ENCODE data around the gene PRKAG3.
"Not testable (repeated sequence)": the region's sequence is repeated elsewhere in the genome, so short reads cannot be mapped to it uniquely, and the experiment has no call there.

Gene PRKAG3

GRCh38 chr2:218781691-218782527 is 49.7 kb downstream of the PRKAG3 start, which contains the start of gene CYP27A1:
Gene CYP27A1 (plus strand): TSS chr2:218782147. CDS start chr2:218782183, 36 bp downstream.
- in situ Hi-C loops (cut with MboI; ENCODE audit: low pct_unique_long_range_greater_than_20kb, low sequenced_read_pairs, unreplicated experiment): no loop called here
- TF ChIP-seq, protein P1, sequence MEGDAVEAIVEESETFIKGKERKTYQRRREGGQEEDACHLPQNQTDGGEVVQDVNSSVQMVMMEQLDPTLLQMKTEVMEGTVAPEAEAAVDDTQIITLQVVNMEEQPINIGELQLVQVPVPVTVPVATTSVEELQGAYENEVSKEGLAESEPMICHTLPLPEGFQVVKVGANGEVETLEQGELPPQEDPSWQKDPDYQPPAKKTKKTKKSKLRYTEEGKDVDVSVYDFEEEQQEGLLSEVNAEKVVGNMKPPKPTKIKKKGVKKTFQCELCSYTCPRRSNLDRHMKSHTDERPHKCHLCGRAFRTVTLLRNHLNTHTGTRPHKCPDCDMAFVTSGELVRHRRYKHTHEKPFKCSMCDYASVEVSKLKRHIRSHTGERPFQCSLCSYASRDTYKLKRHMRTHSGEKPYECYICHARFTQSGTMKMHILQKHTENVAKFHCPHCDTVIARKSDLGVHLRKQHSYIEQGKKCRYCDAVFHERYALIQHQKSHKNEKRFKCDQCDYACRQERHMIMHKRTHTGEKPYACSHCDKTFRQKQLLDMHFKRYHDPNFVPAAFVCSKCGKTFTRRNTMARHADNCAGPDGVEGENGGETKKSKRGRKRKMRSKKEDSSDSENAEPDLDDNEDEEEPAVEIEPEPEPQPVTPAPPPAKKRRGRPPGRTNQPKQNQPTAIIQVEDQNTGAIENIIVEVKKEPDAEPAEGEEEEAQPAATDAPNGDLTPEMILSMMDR (IDR thresholded peaks at IDR 0.05; ENCODE audit: extremely low read depth, insufficient read depth, missing control alignments): no peak
- DNase-seq (ENCODE audit: low spot score): peak; percentile 46

- DNase-seq (ENCODE audit: low spot score): peak; percentile 28
- in situ Hi-C loops (cut with MboI; ENCODE audit: low pct_unique_long_range_greater_than_20kb, low sequenced_read_pairs, unreplicated experiment): no loop called here
Measured at GRCh38 chr2:218780851-218781690, 50.5 kb downstream of the PRKAG3 start.

GRCh38 chr2:218780046-218780445 is 51.6 kb downstream of the PRKAG3 start:
- in situ Hi-C loops (cut with MboI; ENCODE audit: low pct_unique_long_range_greater_than_20kb, low sequenced_read_pairs, unreplicated experiment): no loop called here
- TF ChIP-seq, protein P1 (IDR thresholded peaks at IDR 0.05; ENCODE audit: extremely low read depth, insufficient read depth, missing control alignments): no peak
- DNase-seq (ENCODE audit: low spot score): peak; percentile 38

More at GRCh38 chr2:218780851-218781690, 50.5 kb downstream of the PRKAG3 start:
- TF ChIP-seq, protein P1 (IDR thresholded peaks at IDR 0.05; ENCODE audit: extremely low read depth, insufficient read depth, missing control alignments): no peak

- TF ChIP-seq, protein P1 (IDR thresholded peaks at IDR 0.05; ENCODE audit: extremely low read depth, insufficient read depth, missing control alignments): no peak
- in situ Hi-C loops (cut with MboI; ENCODE audit: low pct_unique_long_range_greater_than_20kb, low sequenced_read_pairs, unreplicated experiment): no loop called here
- DNase-seq (ENCODE audit: low spot score): no peak
Measured at GRCh38 chr2:218777276-218777990, 54.2 kb downstream of the PRKAG3 start.

DNA sequence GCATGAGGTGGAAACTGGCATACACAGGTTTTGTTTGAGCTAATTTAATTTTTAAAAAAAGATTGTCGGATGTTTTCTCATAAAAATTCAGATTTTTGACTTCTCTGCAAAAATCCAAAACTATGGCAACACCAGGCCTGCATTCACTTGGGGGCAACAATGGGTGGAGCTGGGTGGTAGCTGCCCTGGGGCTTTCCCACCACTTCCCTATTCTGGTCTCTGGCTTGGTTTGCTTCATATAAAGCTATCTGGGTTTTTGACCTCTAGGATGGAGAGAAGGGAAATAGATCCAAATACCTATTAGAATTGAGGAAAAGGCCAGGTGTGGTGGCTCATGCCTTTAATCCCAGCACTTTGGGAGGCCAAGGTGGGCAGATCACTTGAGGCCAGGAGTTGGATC is 55.1 kb downstream of the PRKAG3 start:
- in situ Hi-C loops (cut with MboI; ENCODE audit: low pct_unique_long_range_greater_than_20kb, low sequenced_read_pairs, unreplicated experiment): no loop called here
- no peak for DNase-seq (ENCODE audit: low spot score)
- TF ChIP-seq, protein P1 (IDR thresholded peaks at IDR 0.05; ENCODE audit: extremely low read depth, insufficient read depth, missing control alignments): no peak

DNA sequence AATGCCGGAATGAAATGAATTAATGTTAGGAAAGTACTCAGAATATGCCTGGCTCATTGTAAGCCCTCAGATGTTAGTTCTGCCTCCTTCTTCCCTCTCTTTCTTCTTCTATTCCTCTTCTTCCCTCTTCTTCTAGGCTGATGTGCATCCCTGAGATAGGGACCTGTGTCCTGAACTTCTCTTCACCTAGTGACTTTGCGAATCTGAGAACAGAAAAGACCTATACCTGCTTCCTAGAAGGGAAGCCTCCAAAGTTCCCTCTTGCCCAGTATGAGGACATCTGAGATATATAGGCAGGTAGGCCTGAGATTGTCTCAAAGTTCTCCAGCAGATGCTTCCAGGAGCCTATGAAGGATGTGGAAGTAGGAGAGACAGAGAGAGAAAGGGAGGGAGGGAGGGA is 57.7 kb downstream of the PRKAG3 start:
- no peak for DNase-seq (ENCODE audit: low spot score)
- TF ChIP-seq, protein P1 (IDR thresholded peaks at IDR 0.05; ENCODE audit: extremely low read depth, insufficient read depth, missing control alignments): no peak
- in situ Hi-C loops (cut with MboI; ENCODE audit: low pct_unique_long_range_greater_than_20kb, low sequenced_read_pairs, unreplicated experiment): no loop called here

GRCh38 chr2:218772759-218773158 is 58.8 kb downstream of the PRKAG3 start:
- in situ Hi-C loops (cut with MboI; ENCODE audit: low pct_unique_long_range_greater_than_20kb, low sequenced_read_pairs, unreplicated experiment); DNase-seq (ENCODE audit: low spot score): not testable (repeated sequence)
